Fibroblast of lung (primary cell): ENCODE measurements around the gene TBC1D10B. TPM values are rescaled to one million over a fixed set of nuclear protein-coding genes. Genes with fewer than 3 reads are reported as not detected.

Experiments
- DNase-seq, 2 donors: peaks; one replicate each; pipeline versions ENCODE4 v3.0.0 to v3.0.0-alpha.2; 2010; ENCODE audit warnings: low read depth in 2 of 2
- H2AFZ ChIP-seq: 2 replicates; pipeline ENCODE4 v1.5.1; 2012; ENCODE audit warnings: low read length, control low read depth, inconsistent platforms
- H3K27ac ChIP-seq: 2 replicates; pipeline ENCODE4 v1.5.1; 2011; ENCODE audit warnings: low read length, control low read depth; ENCODE audit not compliant: insufficient read depth
- H3K27me3 ChIP-seq: 2 replicates; pipeline ENCODE4 v1.5.1; 2011; ENCODE audit warnings: mild to moderate bottlenecking, low read length; ENCODE audit not compliant: control insufficient read depth, insufficient read depth
- H3K36me3 ChIP-seq: 2 replicates; pipeline ENCODE4 v1.5.1; 2011; ENCODE audit warnings: low read length; ENCODE audit not compliant: control insufficient read depth, insufficient read depth
- H3K4me1 ChIP-seq: 2 replicates; pipeline ENCODE4 v1.5.1; 2011; ENCODE audit warnings: low read length; ENCODE audit not compliant: control insufficient read depth, insufficient read depth; ENCODE audit errors: extremely low read depth
- H3K4me2 ChIP-seq: 2 replicates; pipeline ENCODE4 v1.5.1; 2011; ENCODE audit warnings: low read length, control low read depth; ENCODE audit not compliant: insufficient read depth; ENCODE audit errors: extremely low read depth
- H3K4me3 ChIP-seq, 4 experiments: fragments of 200-600 bp in 1 of 4; sonication (generic) in 1 of 4; replicated peaks in 1 of 4; 2 replicates each; pipeline ENCODE4 v1.5.1; 2011 to 2016; ENCODE audit warnings: low read length in 4 of 4, low read depth in 3 of 4, mild to moderate bottlenecking in 3 of 4, control low read depth in 2 of 4, inconsistent platforms in 1 of 4, mixed read lengths in 1 of 4; ENCODE audit not compliant: insufficient read depth in 1 of 4; ENCODE audit errors: control extremely low read depth in 1 of 4
- H3K79me2 ChIP-seq: 2 replicates; pipeline ENCODE4 v1.5.1; 2012; ENCODE audit warnings: mild to moderate bottlenecking, low read length, inconsistent platforms; ENCODE audit not compliant: control insufficient read depth, insufficient read depth
- H3K9ac ChIP-seq: 2 replicates; pipeline ENCODE4 v1.5.1; 2011; ENCODE audit warnings: mild to moderate bottlenecking, low read length, control low read depth; ENCODE audit not compliant: insufficient read depth
- H3K9me3 ChIP-seq: 2 replicates; pipeline ENCODE4 v1.5.1; 2012; ENCODE audit warnings: low read depth, low read length; ENCODE audit not compliant: control insufficient read depth, insufficient read depth
- H4K20me1 ChIP-seq: 2 replicates; pipeline ENCODE4 v1.5.1; 2011; ENCODE audit warnings: low read length; ENCODE audit not compliant: control insufficient read depth, insufficient read depth; ENCODE audit errors: extremely low read depth
- CTCF ChIP-seq, 2 donors: IDR thresholded peaks in 1 of 2; conservative IDR thresholded peaks in 1 of 2; 1 replicate in 1 of 2; 2 replicates in 1 of 2; pipeline ENCODE4 v1.5.1; 2011 to 2012; ENCODE audit warnings: low read length in 2 of 2, control low read depth in 1 of 2, inconsistent platforms in 1 of 2, low read depth in 1 of 2, mild to moderate bottlenecking in 1 of 2
- EZH2 ChIP-seq: IDR thresholded peaks from 2 replicates; pipeline ENCODE4 v1.5.1; 2012; ENCODE audit warnings: low read length, control low read depth, mild to moderate bottlenecking; ENCODE audit errors: missing control alignments
- polyA plus RNA-seq, 2 donors: library from polyadenylated mRNA; depleted of rRNA in 1 of 2; stranded (reverse) in 1 of 2; unstranded in 1 of 2; fragments of >200 nt; gene quantifications; 2 replicates each; pipeline ENCODE4 v1.2.1, GENCODE V29; 2011 to 2012; ENCODE audit warnings: missing spikeins in 1 of 2
- total RNA-seq: library from RNA; depleted of rRNA; stranded (reverse); fragments of >200 nt; gene quantifications from 2 replicates; pipeline ENCODE4 v1.2.1, GENCODE V29; 2014

Gene TBC1D10B
- total and polyA plus RNA-seq, 2 donors (not counting 1 experiment from before 2014, with no cell fraction given) = 14.8 to 29.6 TPM

DNA sequence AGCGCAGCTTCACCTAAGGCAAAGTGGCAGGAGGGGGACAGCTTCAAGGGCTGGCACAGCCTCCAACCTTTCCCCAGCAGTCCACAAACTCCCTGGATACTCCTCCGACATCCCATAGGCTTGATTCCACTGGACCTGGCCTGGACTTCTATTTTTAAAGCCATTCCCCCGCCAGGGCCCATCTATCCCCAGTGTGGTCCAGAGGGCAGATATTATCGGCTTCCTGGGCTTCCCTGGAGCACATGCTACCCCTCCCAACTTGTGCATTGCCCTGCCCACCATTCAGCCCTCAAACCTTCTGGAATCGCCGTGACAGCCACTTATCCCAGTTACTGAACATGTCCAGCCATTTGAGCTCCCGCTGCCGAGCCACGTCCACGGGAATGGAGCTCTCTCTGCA lies 5.1 kb downstream of the TBC1D10B start:
- Histone ChIP-seq H3K4me2 (no peak overlapping the region), H3K9me3 (no peaks in the 10 kb centered on the region), H2AFZ (no peak overlapping the region), H4K20me1 (no peaks in the 10 kb centered on the region), H3K79me2 (peaks cover 77% of the 10 kb centered on the region), H3K9ac (no peak overlapping the region), H3K36me3 (peaks cover 1% of the 10 kb centered on the region), H3K4me1 (peaks cover 2% of the 10 kb centered on the region), H3K27ac (no peak overlapping the region), H3K27me3 (no peaks in the 10 kb centered on the region), H3K4me3 (no peak overlapping the region)
- no peak for DNase-seq
- no peak for TF ChIP-seq EZH2
- TF ChIP-seq CTCF (conservative IDR thresholded peaks at IDR 0.05 in 1 of 2, IDR thresholded peaks at IDR 0.05 in 1 of 2; ENCODE audit: low read depth in 1 of 2, low read length in 2 of 2) = no peak

DNA sequence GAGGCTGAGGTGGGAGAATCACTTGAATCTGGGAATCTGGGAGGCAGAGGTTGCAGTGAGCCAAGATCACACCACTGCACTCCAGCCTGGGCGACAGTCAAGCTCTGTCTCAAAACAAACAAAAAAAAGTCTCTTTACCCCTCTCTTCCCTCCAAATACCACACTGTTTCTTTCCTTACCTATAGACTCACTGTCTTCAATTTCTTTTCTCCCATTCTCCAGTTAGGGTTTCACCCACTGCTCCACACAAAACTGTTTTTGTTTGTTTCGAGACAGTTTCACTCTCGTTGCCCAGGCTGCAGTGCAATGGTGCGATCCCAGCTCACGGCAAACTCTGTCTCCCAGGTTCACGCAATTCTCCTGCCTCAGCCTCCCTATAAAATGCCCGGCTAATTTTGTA lies 9.1 kb downstream of the TBC1D10B start:
- no peak for DNase-seq

GRCh38 chr16:30359871-30360170 lies 10.5 kb downstream of the TBC1D10B start:
- Histone ChIP-seq H3K4me3 (no peak overlapping the region), H4K20me1 (no peaks in the 10 kb centered on the region), H3K79me2 (peaks cover 37% of the 10 kb centered on the region), H3K4me1 (peaks cover 12% of the 10 kb centered on the region), H3K4me2 (no peak overlapping the region), H3K9me3 (no peaks in the 10 kb centered on the region), H2AFZ (no peak overlapping the region), H3K36me3 (peaks cover 16% of the 10 kb centered on the region), H3K9ac (no peak overlapping the region), H3K27ac (no peak overlapping the region), H3K27me3 (no peaks in the 10 kb centered on the region)
- TF ChIP-seq CTCF (conservative IDR thresholded peaks at IDR 0.05 in 1 of 2, IDR thresholded peaks at IDR 0.05 in 1 of 2; ENCODE audit: low read depth in 1 of 2, low read length in 2 of 2) (no peak), EZH2 (no peak)
- no peak for DNase-seq

More for the DNA sequence above, 9.1 kb downstream of the TBC1D10B start:
- no peak for TF ChIP-seq CTCF (conservative IDR thresholded peaks at IDR 0.05 in 1 of 2, IDR thresholded peaks at IDR 0.05 in 1 of 2; ENCODE audit: low read depth in 1 of 2, low read length in 2 of 2)
- TF ChIP-seq EZH2 = no peak
- Histone ChIP-seq H3K4me3 (no peak overlapping the region), H4K20me1 (no peaks in the 10 kb centered on the region), H3K4me2 (no peak overlapping the region), H2AFZ (no peak overlapping the region), H3K27me3 (no peaks in the 10 kb centered on the region), H3K27ac (no peak overlapping the region), H3K36me3 (peaks cover 16% of the 10 kb centered on the region), H3K79me2 (peaks cover 48% of the 10 kb centered on the region), H3K9ac (no peak overlapping the region), H3K4me1 (peaks cover 6% of the 10 kb centered on the region), H3K9me3 (no peaks in the 10 kb centered on the region)
